Measurements from ENCODE around the gene PRUNE2.
"Not testable (repeated sequence)": the region's sequence is repeated elsewhere in the genome, so short reads cannot be mapped to it uniquely, and the experiment has no call there.

The PRUNE2 gene

GRCh38 chr9:76868897-76869296, 37.0 kb downstream of the PRUNE2 start:
- no peak for DNase-seq (ENCODE audit: low spot score)

DNA sequence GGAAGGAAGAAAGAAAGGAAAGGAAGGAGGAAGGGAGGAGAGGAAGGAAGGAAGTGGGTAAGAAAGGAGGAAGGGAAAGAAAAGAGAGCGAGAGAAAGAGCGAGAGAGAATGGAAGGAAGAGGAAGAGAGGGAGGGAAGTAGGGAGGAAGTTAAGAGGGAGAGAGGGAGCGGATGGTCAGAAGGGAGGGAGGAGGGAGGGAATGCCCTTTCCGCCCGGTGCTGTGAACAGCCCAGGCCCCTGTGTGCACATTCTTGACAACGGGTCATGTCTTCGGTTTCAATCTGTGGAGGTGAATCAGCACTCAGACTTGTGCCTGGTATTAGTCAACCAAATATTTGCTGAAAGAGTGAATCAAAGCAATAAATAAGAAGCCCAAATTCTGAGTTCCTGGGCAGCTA, 39.2 kb downstream of the PRUNE2 start:
- DNase-seq (ENCODE audit: low spot score) = no peak

- no peak for DNase-seq (ENCODE audit: low spot score)
Observed at GRCh38 chr9:76863832-76864231, 42.1 kb downstream of the PRUNE2 start.

GRCh38 chr9:76859860-76860259, 46.1 kb downstream of the PRUNE2 start:
- DNase-seq (ENCODE audit: low spot score) = no peak

DNA sequence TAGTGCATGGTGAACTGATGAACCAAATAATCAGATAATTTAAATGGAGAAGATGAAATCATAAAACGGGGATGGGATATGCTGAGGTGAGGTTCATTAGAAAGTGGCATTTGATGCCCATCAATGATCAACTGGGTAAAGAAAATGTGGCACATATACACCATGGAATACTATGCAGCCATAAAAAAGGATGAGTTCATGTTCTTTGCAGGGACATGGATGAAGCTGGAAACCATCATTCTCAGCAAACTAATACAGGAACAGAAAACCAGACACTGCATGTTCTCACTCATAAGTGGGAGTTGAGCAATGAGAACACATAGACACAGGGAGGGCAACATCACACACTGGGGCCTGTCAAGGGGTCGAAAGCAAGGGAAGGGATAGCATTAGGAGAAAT, 47.7 kb downstream of the PRUNE2 start:
- DNase-seq (ENCODE audit: low spot score) = not testable (repeated sequence)

DNA sequence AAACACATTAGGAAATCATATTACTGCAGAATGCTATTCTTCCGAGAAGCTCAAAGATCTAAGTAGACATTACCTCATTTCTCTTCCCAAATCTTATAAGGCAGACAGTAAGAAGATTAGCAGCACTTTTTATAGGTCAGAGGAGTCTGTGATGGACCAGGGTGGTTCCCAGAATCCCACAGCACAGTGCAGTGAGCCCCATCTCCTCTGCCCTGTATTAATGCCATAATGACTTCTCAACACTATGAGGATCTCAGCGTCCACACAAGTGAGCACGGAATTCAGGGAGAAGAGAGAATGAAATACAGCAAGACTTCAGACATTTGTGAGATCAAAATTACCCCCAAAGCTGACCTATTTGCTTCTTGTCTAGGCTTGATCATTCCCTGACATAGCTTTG, 49.9 kb downstream of the PRUNE2 start:
- no peak for DNase-seq (ENCODE audit: low spot score)

DNA sequence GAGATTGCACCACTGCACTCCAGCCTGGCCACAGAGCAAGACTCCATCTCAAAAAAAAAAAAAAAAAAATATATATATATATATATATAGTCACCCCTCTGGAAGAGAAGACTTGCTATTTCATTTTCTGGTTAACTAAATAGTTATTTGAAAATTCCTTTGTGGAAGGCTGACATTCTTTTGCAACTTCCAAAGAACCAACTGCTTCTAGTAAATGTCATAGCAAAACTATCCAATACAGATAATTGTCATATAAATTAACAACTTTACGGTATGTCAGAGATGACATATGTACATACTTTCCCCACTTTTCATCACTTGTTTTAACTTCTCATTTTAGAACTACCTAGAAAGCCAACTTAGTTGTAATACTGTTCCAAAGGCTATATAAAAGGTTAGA, 50.9 kb downstream of the PRUNE2 start:
- no peak for DNase-seq (ENCODE audit: low spot score)

DNA sequence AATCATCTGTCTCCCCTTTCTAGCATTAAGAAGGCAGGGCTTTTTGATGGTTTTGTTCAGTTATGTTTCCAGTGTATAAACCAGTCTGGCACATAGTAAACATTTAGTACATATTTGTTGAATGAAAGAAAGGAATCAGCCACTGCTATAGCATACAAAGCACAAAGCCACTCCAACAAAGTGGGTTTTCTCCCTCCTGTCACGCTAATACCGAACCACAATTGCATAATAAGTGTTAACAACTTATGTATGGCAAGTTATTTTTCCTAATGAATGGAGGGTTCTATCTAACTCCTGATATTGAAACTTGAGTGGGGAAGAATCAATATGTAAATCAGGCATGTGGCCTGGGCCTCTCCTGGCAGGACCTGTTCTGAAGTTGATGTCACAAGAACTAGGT, 53.9 kb downstream of the PRUNE2 start:
- no peak for DNase-seq (ENCODE audit: low spot score)

DNA sequence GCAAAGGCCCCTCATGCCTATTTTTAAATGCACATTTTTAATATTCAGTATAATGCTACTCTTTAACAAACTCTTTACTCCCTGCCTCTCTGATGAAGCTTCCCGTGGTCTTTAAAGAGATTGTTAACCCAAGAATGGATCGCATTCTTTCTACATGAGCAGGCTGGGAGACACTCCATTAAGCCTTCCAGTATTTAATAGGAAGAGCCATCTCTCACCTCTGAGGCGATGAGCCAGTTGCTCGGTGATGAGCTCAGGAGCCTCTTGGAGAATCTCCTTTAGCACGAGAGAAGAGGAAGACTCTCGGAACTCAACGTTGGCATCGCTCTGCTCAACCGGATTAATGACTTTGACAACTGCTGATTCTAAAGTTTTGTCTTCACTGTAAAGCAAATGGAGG, 59.6 kb downstream of the PRUNE2 start:
- DNase-seq (ENCODE audit: low spot score) = no peak

- DNase-seq (ENCODE audit: low spot score) = no peak
Observed at GRCh38 chr9:76845254-76845653, 60.7 kb downstream of the PRUNE2 start.

DNA sequence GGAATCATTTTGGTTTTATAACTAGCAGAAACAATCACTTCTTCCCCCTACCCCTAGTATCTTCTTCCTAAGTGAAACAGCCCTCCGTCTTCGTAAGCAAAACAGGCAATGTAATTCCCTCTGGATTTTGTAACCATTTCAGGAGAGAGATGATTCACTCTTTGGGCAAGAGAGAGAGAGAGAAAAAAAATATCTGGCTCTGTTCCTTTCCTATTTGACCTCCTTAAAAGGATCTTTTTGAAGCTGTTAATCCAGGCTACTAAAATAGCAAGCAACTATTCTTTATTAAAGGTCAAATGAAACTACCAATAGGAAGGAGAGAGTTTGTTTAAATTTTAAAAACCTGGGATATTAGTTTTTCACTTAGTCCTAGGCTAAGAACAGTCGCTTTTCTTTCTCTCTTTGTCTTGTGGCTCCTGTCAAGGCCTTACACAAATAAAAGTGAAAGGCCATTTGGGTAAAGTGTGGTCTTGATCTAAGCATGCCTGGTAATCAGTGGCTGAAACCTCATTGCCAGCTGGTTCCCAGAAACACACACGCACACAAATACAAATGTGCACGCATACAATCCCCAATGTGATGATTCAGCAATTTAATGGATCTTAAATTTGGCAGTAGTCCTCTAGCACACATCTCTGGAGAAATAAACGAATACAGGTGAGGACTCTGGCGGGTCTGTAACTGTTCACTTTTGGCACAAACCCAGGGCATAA, 70.2 kb downstream of the PRUNE2 start:
- DNase-seq (ENCODE audit: low spot score) = no peak

DNA sequence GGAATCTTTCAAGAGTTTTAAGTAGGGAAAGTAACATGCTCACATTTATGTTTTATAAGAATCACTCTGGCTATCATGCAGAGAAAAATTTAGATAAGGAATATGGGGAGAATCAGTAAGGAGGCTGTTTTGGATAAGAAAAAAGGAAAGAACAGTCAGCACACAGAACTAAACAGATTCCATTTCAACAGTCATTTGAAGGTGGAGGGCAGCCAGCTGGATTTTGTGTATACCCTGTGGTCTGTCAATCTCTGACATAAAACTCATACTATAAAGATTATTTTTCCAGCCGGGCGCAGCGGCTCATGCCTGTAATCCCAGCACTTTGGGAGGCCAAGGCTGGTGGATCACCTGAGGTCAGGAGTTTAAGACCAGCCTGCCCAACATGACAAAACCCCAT, 77.5 kb downstream of the PRUNE2 start:
- no peak for DNase-seq (ENCODE audit: low spot score)

GRCh38 chr9:76827296-76828080, 78.4 kb downstream of the PRUNE2 start:
- DNase-seq (ENCODE audit: low spot score) = no peak

GRCh38 chr9:76820431-76820830, 85.5 kb downstream of the PRUNE2 start:
- no peak for DNase-seq (ENCODE audit: low spot score)

DNA sequence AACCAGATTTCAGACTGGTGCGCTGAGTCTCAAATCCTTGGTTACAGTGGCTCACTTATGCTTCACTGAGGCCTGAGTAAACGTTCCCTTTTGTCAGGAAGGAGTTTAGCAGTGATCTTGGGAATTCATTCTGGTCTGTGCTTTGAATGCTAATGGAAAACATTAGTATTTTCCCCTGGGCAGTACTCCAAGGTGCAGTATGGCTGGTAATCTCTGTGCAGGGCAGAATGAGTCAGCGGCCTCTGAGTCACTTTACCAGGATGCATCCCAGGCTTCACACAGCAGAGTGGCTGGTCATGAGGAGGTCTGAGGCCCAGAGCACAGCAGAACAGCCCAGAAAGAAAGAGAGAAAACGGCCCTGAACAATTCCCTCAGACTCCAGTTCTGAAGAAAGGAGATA, 87.6 kb downstream of the PRUNE2 start:
- no peak for DNase-seq (ENCODE audit: low spot score)

DNA sequence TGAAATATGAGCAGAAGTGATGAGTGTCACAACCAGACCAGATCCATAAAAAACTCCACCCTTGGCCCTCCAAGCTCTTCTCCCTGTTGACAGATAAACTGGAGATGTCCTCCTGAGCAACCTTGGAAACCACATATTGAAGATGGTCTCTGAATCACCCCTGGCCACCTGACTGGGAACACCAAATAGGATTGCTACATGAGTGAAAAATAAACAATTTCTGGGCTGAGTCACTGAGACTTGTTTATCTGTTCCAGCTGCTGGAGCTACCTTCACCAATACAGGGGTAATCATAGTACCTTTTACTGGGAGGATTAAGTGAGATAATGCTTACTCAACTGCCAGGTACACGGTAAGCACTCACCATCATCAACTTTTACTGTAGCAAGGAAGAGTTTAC, 88.4 kb downstream of the PRUNE2 start:
- DNase-seq (ENCODE audit: low spot score) = no peak

GRCh38 chr9:76812591-76812990, 93.3 kb downstream of the PRUNE2 start:
- no peak for DNase-seq (ENCODE audit: low spot score)

DNA sequence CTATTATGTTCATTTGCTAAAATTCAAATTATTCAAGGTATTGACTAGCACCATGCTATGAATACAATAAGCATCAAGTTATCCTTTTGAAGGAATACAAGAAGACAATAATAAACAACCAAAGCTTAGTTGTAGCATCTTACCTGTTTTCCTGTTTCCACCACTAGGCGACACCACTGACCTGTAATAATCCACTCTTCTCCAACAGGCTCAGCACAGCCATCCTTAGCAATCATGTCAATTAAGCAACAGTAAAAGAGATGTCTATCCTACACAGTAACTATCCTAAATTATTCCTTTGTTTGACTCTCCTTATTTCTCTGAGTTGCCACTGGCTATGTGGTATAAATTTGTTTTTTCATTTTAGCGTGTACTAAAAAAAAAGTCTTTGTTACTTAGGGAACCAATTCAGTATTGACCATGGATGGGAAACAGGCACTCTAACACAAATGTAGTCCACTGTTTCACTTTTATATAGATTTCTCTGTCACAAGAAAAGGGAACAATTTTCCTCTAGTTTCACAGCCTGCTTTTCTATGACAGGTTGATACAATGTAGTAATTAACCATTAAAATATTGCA, 95.4 kb downstream of the PRUNE2 start:
- DNase-seq (ENCODE audit: low spot score) = peak; percentile 40

DNA sequence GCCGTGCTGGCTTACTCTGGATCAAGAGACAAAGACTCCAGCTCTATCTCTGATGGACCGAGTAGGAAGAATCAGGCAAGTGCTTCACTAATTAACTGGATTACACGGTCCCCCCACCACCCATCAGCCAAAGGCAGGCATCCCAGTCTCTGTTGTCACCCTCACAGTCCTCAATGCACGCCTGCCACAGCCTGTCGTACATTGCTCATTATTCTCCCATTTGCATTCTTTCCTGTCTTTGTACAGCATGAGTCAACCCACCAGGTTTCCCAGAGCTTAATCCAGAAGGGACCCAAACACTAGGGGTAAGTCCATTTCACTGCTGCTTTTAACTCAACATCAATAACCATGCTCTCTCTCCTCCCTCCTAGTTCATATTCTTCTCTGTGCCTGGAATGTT, 97.3 kb downstream of the PRUNE2 start:
- no peak for DNase-seq (ENCODE audit: low spot score)

- no peak for DNase-seq (ENCODE audit: low spot score)
Observed at GRCh38 chr9:76803762-76804161, 102.2 kb downstream of the PRUNE2 start.

- no peak for DNase-seq (ENCODE audit: low spot score)
Observed at GRCh38 chr9:76803083-76803482, 102.8 kb downstream of the PRUNE2 start.

- DNase-seq (ENCODE audit: low spot score) = no peak
Observed at GRCh38 chr9:76800901-76801300, 105.0 kb downstream of the PRUNE2 start.

DNA sequence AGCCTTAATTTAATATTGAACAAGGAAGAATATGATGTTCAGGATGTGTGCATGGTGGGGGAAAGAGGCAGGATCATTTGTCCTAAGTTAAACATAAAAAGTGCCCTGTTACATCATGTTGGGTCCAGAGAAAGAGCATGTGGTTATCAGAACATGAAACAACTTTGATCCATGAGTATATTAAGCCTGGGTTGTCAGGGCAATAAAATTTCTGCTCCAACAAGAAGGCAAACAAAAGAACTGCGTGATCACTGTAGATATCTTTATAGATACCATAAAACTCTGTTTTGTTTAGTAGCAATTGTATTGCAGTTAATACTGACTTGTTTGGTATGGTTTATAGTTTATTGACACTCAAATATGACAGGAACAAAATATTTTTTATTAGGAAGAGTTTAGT, 106.4 kb downstream of the PRUNE2 start:
- DNase-seq (ENCODE audit: low spot score) = no peak
